ENCODE results near the gene AARSD1. TPM values are rescaled to one million over a fixed set of nuclear protein-coding genes. Genes with fewer than 3 reads are reported as not detected.
"Not testable (repeated sequence)": the region's sequence is repeated elsewhere in the genome, so short reads cannot be mapped to it uniquely, and the experiment has no call there.

Gene AARSD1
- total RNA-seq, 1 donor from 2014 or later, result 23.0 TPM

- TF ChIP-seq, protein P1, sequence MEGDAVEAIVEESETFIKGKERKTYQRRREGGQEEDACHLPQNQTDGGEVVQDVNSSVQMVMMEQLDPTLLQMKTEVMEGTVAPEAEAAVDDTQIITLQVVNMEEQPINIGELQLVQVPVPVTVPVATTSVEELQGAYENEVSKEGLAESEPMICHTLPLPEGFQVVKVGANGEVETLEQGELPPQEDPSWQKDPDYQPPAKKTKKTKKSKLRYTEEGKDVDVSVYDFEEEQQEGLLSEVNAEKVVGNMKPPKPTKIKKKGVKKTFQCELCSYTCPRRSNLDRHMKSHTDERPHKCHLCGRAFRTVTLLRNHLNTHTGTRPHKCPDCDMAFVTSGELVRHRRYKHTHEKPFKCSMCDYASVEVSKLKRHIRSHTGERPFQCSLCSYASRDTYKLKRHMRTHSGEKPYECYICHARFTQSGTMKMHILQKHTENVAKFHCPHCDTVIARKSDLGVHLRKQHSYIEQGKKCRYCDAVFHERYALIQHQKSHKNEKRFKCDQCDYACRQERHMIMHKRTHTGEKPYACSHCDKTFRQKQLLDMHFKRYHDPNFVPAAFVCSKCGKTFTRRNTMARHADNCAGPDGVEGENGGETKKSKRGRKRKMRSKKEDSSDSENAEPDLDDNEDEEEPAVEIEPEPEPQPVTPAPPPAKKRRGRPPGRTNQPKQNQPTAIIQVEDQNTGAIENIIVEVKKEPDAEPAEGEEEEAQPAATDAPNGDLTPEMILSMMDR (conservative IDR thresholded peaks at IDR 0.05; ENCODE audit: low read depth, low read length), result no peak
- DNase-seq (ENCODE audit: low read depth), result no peak
- peak within 1 kb of the TSS; percentile 93 for H3K4me3 ChIP-seq (ENCODE audit: low read depth, low read length)
Observed at GRCh38 chr17:42980274-42980765, 16.1 kb upstream of the AARSD1 start, which contains the start of gene RUNDC1. Gene RUNDC1 (plus strand): TSS chr17:42980565. CDS start chr17:42980577, 12 bp downstream.

GRCh38 chr17:42979511-42980273 lies 15.4 kb upstream of the AARSD1 start, which contains the start of gene PTGES3L:
Gene PTGES3L (minus strand): TSS chr17:42980080. CDS start chr17:42980053, 27 bp downstream.
- TF ChIP-seq, protein P1 (conservative IDR thresholded peaks at IDR 0.05; ENCODE audit: low read depth, low read length), result peak; percentile 4
- H3K4me3 ChIP-seq (ENCODE audit: low read depth, low read length), result peak within 1 kb of the TSS; percentile 93
- no peak for DNase-seq (ENCODE audit: low read depth)

DNA sequence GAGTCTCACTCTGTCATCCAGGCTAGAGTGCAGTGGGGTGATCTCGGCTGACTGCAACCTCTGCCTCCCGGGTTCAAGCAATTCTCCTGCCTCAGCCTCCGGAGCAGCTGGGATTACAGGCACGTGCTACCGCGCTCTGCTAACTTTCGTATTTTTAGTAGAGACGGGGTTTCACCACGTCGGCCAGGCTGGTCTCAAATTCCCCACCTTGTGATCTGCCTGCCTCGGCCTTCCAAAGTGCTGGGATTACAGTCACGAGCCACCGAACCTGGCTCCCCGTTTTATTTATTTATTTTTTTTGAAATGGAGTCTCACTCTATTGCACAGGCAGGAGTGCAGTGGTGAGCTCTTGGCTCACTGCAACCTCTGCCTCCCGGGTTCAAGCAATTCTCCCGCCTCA lies 11.4 kb upstream of the AARSD1 start:
- H3K4me3 ChIP-seq (ENCODE audit: low read depth, low read length); DNase-seq (ENCODE audit: low read depth): not testable (repeated sequence)

DNA sequence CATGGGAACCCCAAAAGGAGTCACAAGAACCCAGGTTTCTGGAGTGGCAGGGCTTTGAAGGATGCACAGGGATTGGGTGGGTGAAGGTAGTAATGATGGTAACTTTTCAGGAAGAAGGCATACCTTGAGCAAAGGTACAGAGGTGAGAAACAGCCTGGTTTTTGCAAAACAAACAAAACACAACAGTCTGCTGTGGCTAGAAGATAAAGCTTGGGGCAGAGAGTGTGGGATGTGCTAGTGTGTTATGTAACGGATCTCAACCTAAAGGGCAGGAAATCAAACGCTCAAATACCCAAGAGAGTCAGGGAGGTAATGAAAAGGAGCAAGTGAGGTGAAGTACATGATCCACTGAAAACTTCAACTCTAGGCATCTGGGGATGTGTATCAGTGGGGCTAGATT lies 11.0 kb upstream of the AARSD1 start:
- TF ChIP-seq, protein P1 (conservative IDR thresholded peaks at IDR 0.05; ENCODE audit: low read depth, low read length), result no peak
- no peak overlapping the region for H3K4me3 ChIP-seq (ENCODE audit: low read depth, low read length)
- DNase-seq (ENCODE audit: low read depth), result no peak

DNA sequence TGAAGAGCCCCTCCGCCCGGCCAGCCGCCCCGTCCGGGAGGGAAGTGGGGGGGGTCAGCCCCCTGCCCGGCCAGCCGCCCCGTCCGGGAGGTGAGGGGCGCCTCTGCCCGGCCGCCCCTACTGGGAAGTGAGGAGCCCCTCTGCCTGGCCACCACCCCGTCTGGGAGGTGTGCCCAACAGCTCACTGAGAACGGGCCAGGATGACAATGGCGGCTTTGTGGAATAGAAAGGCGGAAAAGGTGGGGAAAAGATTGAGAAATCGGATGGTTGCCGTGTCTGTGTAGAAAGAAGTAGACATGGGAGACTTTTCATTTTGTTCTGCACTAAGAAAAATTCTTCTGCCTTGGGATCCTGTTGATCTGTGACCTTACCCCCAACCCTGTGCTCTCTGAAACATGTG lies 9.1 kb upstream of the AARSD1 start:
- not testable (repeated sequence) for H3K4me3 ChIP-seq (ENCODE audit: low read depth, low read length); DNase-seq (ENCODE audit: low read depth)

DNA sequence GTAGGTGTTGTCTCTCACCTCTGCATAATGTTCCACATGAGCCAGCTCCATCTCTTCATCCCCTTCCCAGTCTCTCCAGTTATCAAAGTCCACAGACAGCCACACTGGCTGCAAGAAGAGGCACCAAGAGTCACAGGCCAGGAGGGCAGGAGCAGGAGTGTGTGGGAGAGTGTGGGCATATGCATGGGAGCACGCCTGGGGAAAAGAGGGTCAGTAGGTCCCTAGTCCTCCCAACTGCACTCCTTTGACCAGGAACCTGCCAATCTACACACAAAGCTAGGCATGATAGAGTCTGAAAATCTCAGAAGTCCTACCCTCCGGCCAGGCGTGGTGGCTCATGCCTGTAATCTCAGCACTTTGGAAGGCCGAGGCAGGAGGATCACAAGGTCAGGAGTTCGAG lies 7.3 kb upstream of the AARSD1 start:
- no peak overlapping the region for H3K4me3 ChIP-seq (ENCODE audit: low read depth, low read length)
- TF ChIP-seq, protein P1 (conservative IDR thresholded peaks at IDR 0.05; ENCODE audit: low read depth, low read length), result no peak
- DNase-seq (ENCODE audit: low read depth), result no peak

DNA sequence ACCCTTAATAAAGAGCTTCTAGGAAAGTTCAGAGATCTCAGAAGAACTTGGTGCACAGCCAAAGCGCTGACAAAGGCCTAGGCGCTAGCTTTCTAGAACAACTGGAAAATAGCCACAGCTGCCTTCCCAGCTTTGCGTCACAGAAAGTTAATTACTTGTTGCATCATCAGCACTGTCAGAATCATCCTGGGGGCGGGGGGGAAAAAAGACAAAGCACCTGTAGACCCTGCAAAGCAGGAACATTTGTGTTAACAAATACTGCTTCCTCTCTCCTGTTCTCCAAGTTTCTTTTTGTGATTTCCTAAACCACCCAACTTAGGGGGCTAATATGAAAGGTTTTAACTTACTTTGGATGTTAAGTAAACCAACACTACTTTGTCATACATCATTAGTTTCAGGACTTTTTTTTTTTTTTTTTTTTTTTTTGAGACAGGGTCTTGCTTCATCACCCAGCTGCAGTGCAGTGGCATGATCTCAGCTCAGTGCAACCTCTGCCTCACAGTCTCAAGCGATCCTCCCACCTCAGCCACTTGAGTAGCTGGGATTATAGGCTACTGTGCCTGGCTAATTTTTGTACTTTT lies 4.8 kb upstream of the AARSD1 start:
- H3K4me3 ChIP-seq (ENCODE audit: low read depth, low read length), result no peak overlapping the region
- DNase-seq (ENCODE audit: low read depth), result peak; percentile 55
- TF ChIP-seq, protein P1 (conservative IDR thresholded peaks at IDR 0.05; ENCODE audit: low read depth, low read length), result no peak

- no peak overlapping the region for H3K4me3 ChIP-seq (ENCODE audit: low read depth, low read length)
- no peak for DNase-seq (ENCODE audit: low read depth)
- TF ChIP-seq, protein P1 (conservative IDR thresholded peaks at IDR 0.05; ENCODE audit: low read depth, low read length), result no peak
Observed at GRCh38 chr17:42967925-42968324, 3.7 kb upstream of the AARSD1 start.

Measured in epithelial cell of proximal tubule (primary cell).